Measurements from ENCODE around the gene HMCN1. TPM values are rescaled to one million over a fixed set of nuclear protein-coding genes. Genes with fewer than 3 reads are reported as not detected.

Gene HMCN1
- total and polyA plus RNA-seq, 4 donors: 3.2 to 149 (median 15.4) TPM

DNA sequence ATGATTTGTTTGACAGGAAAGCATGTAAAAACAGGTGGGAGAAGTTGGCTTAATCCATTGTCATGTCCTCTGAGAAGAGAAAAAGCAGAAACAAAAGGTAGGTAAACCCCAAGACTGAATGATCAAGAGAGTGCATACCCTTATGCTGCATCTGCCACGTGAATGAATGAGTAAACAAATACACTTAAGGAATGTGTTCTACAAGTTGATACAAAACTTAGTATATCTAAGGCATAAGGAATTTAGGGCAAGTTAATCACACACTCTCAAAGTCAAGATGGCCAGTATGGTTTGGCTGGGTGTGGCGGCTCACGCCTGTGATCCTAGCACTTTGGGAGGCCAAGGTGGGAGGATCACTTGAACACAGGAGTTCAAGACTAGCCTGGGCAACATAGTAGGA lies 34.2 kb downstream of the HMCN1 start:
- Histone ChIP-seq H3K36me3 (ENCODE audit: control insufficient read depth in 4 of 4, insufficient read depth in 4 of 4, low read length in 4 of 4) (no peaks in the 10 kb centered on the region), H3K4me3 (no peak overlapping the region), H3K27ac (ENCODE audit: low read depth in 1 of 2, low read length in 1 of 2) (no peak overlapping the region), H3K27me3 (ENCODE audit: control insufficient read depth in 3 of 3, insufficient read depth in 3 of 3, low read length in 2 of 3) (no peaks in the 10 kb centered on the region), H3K4me1 (ENCODE audit: control insufficient read depth in 5 of 5, insufficient read depth in 5 of 5, low read length in 5 of 5) (peaks cover 0 to 10% (median 0%) of the 10 kb centered on the region in 5 donors), H3K9ac (ENCODE audit: insufficient read depth in 1 of 2, low read length in 2 of 2) (no peak overlapping the region), H3K9me3 (ENCODE audit: control insufficient read depth in 4 of 4, insufficient read depth in 3 of 4, low read length in 3 of 4) (no peaks in the 10 kb centered on the region)
- ATAC-seq (ENCODE audit: insufficient read depth, low FRiP score) (no peak), DNase-seq (no peak)
- WGBS, 2 donors: 85 to 87% methylated on average over 3 of the region's 3 CpGs
- TF ChIP-seq CTCF (IDR thresholded peaks at IDR 0.05; ENCODE audit: control extremely low read depth, extremely low read depth): no peak

DNA sequence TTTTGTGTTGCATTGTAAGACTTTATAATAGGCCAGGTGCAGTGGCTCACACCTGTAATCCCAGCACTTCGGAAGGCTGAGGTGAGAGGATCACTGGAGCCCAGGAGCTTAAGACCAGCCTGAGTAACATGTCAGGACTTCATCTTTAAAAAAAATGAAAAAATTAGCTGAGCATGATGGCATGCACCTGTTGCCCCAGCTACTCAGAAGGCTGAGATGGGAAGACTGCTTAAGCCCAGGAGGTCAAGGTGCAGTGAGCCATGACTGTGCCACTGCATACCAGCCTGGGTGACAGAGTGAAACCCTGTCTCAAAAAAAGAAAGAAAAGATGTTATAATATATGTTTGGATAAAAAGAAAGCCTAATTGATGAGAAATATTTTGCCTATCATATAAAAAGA lies 34.9 kb downstream of the HMCN1 start:
- Histone ChIP-seq H3K9ac (ENCODE audit: insufficient read depth in 1 of 2, low read length in 2 of 2) (no peak overlapping the region), H3K4me1 (ENCODE audit: control insufficient read depth in 5 of 5, insufficient read depth in 5 of 5, low read length in 5 of 5) (peaks cover 0 to 10% (median 0%) of the 10 kb centered on the region in 5 donors), H3K4me3 (no peak overlapping the region), H3K9me3 (ENCODE audit: control insufficient read depth in 4 of 4, insufficient read depth in 3 of 4, low read length in 3 of 4) (no peaks in the 10 kb centered on the region), H3K27ac (ENCODE audit: low read depth in 1 of 2, low read length in 1 of 2) (no peak overlapping the region), H3K36me3 (ENCODE audit: control insufficient read depth in 4 of 4, insufficient read depth in 4 of 4, low read length in 4 of 4) (no peaks in the 10 kb centered on the region), H3K27me3 (ENCODE audit: control insufficient read depth in 3 of 3, insufficient read depth in 3 of 3, low read length in 2 of 3) (no peaks in the 10 kb centered on the region)
- no peak for TF ChIP-seq CTCF (IDR thresholded peaks at IDR 0.05; ENCODE audit: control extremely low read depth, extremely low read depth)
- 89 to 92% methylated on average over 1 of the region's 1 CpG for WGBS, 2 donors
- DNase-seq (no peak), ATAC-seq (ENCODE audit: insufficient read depth, low FRiP score) (no peak)

DNA sequence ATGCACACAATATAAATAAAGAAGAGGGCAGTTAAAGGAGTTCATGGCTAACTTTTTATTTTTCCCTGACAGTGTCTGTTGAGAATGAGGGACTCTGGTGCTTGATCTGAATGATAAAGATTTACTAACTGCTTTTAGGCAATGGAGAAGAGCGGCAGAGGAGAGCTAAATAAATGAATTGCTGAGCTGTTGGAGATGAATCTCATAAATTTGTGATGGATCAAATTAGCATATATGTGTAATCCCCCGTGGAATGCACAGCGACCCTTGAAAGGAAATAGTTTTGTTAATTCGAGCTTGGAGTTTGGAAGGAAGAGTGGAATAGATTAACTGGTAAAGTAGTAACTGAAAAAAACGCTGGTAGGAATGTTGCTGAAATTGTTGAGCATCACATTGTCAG lies 40.2 kb downstream of the HMCN1 start:
- 67 to 70% methylated on average over 5 of the region's 5 CpGs for WGBS, 2 donors
- H3K9ac ChIP-seq (ENCODE audit: insufficient read depth in 1 of 2, low read length in 2 of 2): no peak overlapping the region
- DNase-seq (no peak), ATAC-seq (ENCODE audit: insufficient read depth, low FRiP score) (no peak)
- H3K4me1 ChIP-seq (ENCODE audit: control insufficient read depth in 5 of 5, insufficient read depth in 5 of 5, low read length in 5 of 5): no peaks in the 10 kb centered on the region
- no peak overlapping the region for H3K4me3 ChIP-seq
- no peak for TF ChIP-seq CTCF (IDR thresholded peaks at IDR 0.05; ENCODE audit: control extremely low read depth, extremely low read depth)
- no peaks in the 10 kb centered on the region for H3K9me3 ChIP-seq (ENCODE audit: control insufficient read depth in 4 of 4, insufficient read depth in 3 of 4, low read length in 3 of 4)
- H3K36me3 ChIP-seq (ENCODE audit: control insufficient read depth in 4 of 4, insufficient read depth in 4 of 4, low read length in 4 of 4): peaks cover 0 to 2% (median 0%) of the 10 kb centered on the region in 4 donors
- H3K27ac ChIP-seq (ENCODE audit: low read depth in 1 of 2, low read length in 1 of 2): no peak overlapping the region
- no peaks in the 10 kb centered on the region for H3K27me3 ChIP-seq (ENCODE audit: control insufficient read depth in 3 of 3, insufficient read depth in 3 of 3, low read length in 2 of 3)

- Histone ChIP-seq H3K4me1 (ENCODE audit: control insufficient read depth in 5 of 5, insufficient read depth in 5 of 5, low read length in 5 of 5) (no peaks in the 10 kb centered on the region), H3K4me3 (no peak overlapping the region), H3K9me3 (ENCODE audit: control insufficient read depth in 4 of 4, insufficient read depth in 3 of 4, low read length in 3 of 4) (no peaks in the 10 kb centered on the region), H3K36me3 (ENCODE audit: control insufficient read depth in 4 of 4, insufficient read depth in 4 of 4, low read length in 4 of 4) (peaks cover 0 to 2% (median 0%) of the 10 kb centered on the region in 4 donors), H3K27me3 (ENCODE audit: control insufficient read depth in 3 of 3, insufficient read depth in 3 of 3, low read length in 2 of 3) (no peaks in the 10 kb centered on the region), H3K27ac (ENCODE audit: low read depth in 1 of 2, low read length in 1 of 2) (no peak overlapping the region), H3K9ac (ENCODE audit: insufficient read depth in 1 of 2, low read length in 2 of 2) (no peak overlapping the region)
- TF ChIP-seq CTCF (IDR thresholded peaks at IDR 0.05; ENCODE audit: control extremely low read depth, extremely low read depth): no peak
- no peak for DNase-seq
- no peak for ATAC-seq (ENCODE audit: insufficient read depth, low FRiP score)
Observed at GRCh38 chr1:185775501-185775900, 41.3 kb downstream of the HMCN1 start.

Data from lung (tissue), 12 donors.